Nucleus accumbens (tissue), 56 donors: Measurements from ENCODE around the gene DPP4.
A peak's percentile ranks its signal among the peaks of the same experiment; 100 is the strongest.

Experiments
- DNase-seq, 56 donors: peaks; one replicate each; lab custom pipeline; 2025; lab: John Stamatoyannopoulos, UW

The DPP4 gene

GRCh38 chr2:162022290-162022945, 51.6 kb downstream of the DPP4 start:
- no peak for DNase-seq

GRCh38 chr2:162021516-162022058, 52.4 kb downstream of the DPP4 start:
- DNase-seq: no peak

- DNase-seq: no peak
Observed at GRCh38 chr2:162018530-162018929, 55.5 kb downstream of the DPP4 start.

DNA sequence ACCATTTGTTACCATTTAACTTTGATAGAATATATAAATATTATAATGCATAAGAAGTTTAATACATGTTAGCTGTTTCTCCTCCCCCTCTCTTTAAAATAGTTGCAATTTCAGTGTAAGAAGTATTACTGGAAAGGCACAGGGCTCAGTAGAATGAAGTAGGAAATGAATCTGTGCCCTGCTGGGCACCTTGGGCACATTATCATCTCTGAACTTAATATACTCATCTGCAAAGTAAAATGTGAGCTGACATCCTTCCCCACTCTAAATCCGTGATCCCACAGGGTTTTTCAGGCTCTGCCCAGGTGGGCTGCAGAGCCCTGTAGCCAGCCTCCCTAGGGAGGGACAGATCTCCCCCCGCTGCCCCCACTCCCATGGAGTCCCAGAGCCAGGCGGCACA, 56.8 kb downstream of the DPP4 start:
- no peak for DNase-seq

GRCh38 chr2:162016080-162016479, 57.9 kb downstream of the DPP4 start:
- no peak for DNase-seq

DNA sequence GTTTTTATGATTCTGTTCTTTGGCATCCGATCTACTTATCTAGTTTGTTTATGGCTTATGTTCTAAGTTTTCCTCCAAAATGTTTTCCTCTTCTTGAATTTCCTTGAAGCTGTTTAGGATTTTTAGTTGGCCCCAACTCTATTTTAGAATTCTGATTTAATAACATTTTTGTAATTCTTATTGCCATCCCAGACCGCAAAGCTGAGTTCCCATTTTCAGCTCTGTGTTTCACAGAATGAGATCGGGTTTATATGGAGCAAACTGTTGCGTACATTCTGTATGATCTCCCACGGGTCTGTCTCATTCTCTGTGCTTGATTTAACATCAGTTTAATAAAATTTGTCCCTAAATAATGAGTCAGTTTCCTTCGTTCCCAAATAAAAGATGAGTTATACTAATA, 59.3 kb downstream of the DPP4 start:
- DNase-seq: no peak

DNA sequence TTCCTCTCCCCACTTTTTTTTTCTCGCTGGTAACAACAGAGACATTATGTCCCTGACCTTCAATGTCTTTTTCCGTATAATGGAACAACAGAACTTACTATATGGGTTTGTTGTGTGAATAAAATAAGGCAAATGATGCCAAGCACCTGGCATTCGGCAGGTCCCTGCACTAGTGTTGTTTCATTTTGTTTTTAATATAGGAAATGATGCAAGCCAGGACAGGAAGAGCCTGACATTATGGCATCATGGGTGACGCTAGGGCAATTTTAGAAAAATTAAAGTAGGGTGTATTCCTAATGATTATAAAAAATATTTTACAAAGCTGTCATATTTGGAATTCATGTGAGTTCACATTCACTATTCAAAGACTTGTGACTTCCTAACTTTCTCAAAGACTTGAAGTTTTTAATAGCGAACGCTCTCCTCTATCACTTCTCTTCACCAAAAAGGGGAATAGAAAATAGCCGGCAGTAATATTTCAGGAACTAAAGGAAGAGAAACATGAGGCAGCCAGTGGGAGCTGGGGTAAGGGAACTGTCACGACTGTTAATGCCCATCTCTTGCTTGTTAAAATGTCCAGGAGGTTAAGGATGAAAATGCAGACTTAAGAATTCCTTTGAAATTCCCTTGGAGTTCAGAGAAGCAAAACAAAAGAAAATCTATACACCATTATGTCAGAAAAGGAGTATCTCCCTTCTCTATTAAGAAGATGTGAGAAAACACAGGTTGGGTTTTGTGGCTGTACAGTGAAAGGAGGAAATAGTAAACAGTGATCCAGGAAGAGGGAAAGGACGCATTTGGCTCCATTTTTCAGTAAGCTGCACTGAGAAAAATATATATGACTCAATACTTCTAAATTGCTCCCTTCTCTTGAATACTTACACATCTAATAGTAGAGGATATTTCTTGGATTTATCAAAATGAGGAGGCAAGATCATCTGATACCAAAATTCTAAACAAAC, 60.2 kb downstream of the DPP4 start:
- DNase-seq: no peak

DNA sequence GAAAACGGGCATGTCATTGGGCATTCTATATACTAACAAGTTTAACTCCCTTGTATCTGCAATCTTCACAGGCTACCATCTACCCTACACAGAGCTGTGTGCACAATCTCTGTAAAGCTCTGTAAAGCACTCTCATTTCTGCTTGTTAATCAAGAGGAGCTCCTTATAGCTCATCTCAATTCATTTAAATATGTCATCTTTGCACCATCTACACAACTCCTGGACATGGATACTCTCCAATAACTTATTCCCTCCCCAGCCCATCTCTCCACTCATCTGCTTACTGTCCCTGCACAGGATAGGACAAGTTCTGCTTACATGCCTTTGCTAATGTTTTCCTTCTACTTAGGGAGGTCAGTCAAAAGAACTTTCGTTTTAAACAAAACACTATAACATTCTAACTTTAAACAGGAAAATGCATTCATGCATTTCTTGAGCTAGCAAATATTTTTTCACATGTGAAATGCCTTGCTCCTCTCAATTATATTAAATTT, 61.4 kb downstream of the DPP4 start:
- no peak for DNase-seq

DNA sequence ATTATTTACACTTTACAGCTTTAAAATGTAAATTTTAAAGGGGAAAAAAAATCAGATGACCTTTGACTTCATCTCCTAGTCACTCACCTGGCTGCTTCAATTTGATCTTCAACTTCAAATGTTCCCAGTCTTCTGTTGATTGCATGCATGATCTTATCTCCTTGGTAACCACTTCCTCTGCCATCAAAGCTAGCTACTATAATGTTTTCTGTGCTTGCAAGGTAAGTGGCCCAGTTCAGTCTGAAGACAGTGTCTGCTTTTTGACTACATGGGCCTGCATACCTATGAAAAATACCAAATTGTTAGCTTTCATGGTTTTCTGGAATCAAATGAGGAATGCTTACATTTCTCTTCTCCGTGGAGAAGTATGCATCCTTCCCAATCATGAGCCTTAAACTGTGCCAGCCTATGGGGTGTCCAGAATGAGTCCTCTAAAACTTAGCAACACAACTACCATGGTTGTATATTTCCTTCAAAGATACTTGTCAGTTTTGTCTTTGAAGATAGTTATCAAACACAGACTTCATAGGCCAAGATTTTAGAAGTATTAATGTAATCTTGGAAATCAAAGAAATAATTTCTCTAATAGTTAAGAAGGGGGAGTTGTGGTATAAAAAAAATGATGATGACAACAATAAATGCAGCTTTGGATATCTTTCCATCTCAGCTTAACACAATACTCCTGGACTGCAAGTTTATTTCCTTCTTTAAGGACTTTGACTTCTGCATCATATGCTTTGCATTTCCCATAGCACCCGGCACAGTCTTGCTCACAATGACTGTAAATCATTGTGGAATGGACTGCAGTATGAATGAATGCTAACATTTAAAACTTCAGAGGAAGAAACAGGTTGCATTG, 62.1 kb downstream of the DPP4 start:
- no peak for DNase-seq

DNA sequence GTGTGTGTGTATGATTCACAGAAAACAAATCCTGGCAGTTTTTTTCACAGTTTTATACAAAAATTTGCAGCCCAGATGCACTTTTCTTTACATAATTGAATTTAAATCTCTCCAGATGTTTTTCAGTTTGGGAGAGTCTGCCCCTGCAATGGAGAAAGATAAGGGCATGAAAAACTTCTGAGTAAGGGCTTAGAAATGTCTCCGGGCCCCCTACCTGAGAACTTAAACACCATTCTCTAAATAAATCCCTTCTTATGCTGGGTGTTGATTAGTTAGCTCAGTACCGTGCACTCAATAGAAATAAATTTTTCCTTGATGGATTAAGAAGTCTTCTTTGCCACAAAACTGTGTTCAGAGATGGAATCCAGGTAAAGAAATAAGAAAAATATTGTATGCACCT, 64.5 kb downstream of the DPP4 start:
- no peak for DNase-seq

- DNase-seq: no peak
Observed at GRCh38 chr2:162007447-162008040, 66.5 kb downstream of the DPP4 start.

DNA sequence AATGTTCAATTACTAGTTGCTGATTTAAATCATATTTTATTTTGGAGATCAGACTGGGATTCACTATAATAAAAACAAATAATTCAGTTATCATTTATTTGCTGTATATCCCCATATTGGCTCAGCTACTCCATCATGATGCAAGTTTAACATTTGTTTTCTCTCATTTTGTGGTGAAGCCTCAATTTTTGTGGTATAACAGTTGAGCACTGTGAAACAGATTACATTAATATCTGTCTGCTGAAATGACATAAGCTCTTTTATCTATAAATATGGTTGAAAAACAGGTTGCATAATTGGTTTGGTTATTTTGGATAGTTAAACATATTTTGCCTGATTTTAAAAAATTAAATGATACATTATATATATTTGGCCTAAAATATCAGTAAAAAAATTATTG, 67.7 kb downstream of the DPP4 start:
- no peak for DNase-seq

- no peak for DNase-seq
Observed at GRCh38 chr2:162004031-162004430, 70.0 kb downstream of the DPP4 start.

DNA sequence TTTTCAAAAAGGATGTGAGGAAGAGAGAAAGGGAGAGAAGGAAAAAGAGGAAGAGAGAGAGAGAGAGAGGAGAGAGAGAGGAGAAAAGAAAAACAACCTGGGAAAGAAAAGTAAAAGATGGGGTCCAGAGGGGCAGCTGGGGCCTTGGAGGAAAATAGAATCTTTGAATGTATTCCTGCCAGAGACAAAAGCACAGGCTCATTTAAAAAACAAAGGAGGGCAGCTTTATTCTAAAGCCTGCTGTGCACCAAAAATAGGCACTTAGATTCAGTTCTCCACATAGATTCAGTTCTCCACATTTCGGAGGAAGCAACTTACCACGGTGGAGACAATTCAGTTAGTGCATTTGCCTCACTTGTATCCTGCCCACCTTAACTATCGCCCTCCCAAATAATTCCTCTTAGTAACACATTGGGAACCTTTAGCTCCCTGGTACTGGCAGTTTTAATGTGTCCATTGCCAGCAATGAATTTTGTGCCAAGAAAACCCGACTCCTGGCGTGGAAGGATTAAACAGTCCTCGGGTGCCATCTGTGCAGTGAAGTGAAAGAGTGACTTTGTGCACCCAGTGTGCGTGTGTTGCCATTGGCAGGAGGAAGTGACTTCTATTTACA, 71.3 kb downstream of the DPP4 start:
- peak in 1 of 56 donors; percentile 6 for DNase-seq

DNA sequence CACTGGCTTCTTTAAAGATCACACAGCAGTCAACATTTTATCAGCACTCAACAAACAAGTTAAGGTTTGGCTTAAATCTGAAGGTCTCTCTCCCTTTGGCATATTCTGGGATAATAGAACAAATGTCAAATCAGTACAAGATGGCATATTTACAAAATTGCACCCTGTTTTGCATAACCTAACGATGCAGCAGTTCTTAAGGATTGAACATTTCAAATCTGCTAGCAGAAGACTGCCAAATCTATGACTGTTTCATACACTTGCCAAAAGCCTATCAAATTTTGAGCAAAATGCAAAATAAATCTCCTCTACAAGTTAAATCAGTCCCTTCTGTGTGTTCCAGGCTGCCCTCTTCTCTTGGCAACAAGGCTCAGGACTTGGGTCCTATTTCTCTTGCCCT, 73.6 kb downstream of the DPP4 start:
- DNase-seq: no peak

- DNase-seq: no peak
Observed at GRCh38 chr2:161999321-161999720, 74.7 kb downstream of the DPP4 start.

GRCh38 chr2:161998857-161999256, 75.2 kb downstream of the DPP4 start:
- no peak for DNase-seq

DNA sequence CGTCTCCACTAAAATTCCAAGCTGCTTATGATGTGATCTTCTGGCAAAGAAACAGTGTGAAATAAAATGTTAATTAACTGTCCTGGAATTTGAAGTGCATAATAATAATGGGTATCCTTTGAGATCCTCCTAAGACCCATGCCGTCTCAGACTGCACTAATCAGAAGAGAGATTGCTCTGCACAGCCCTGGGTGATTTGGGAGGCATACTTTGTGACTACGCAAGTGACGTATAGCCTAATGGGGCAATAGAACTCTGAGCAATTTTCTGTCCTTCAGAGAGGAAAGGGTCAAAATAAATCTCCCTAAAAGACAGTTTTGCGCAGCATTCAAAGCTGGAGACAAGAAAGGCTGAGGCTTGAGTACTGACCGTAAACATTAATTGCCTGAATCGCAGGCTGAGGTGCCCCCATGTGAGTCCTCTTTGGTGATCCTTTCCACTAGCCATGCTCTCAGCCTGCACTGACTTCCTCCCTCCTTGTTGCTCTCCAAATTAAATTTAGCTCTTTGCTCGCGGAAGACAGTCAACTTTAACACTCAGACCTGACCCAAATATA, 76.0 kb downstream of the DPP4 start:
- no peak for DNase-seq

- no peak for DNase-seq
Observed at GRCh38 chr2:161995553-161996016, 78.4 kb downstream of the DPP4 start.
